H1 (cell line): ENCODE measurements around the gene GARS1. TPM values are rescaled to one million over a fixed set of nuclear protein-coding genes. Genes with fewer than 3 reads are reported as not detected.

Experiments
- CREB1 ChIP-seq: IDR thresholded peaks from 2 replicates; pipeline ENCODE4 v1.6.1; 2012; ENCODE audit warnings: inconsistent platforms
- EZH2 ChIP-seq: fragments of 200-600 bp; sonication (generic); IDR thresholded peaks from 2 replicates; pipeline ENCODE4 v1.7.1; 2012; ENCODE audit warnings: low read depth, mild to moderate bottlenecking, moderate library complexity, low read length, inconsistent platforms; ENCODE audit not compliant: severe bottlenecking
- SIN3A ChIP-seq, 2 experiments: IDR thresholded peaks in 1 of 2; conservative IDR thresholded peaks in 1 of 2; 2 replicates each; pipeline ENCODE4 v1.6.1; 2011 to 2012; ENCODE audit warnings: low read length in 2 of 2, improper control_type of control experiment in 1 of 2, low read depth in 1 of 2, mild to moderate bottlenecking in 1 of 2
- polyA plus RNA-seq, 7 experiments: library from polyadenylated mRNA; depleted of rRNA in 3 of 7; stranded (reverse) in 5 of 7; unstranded in 2 of 7; fragments of >200 nt in 5 of 7; fragments of 200-250 nt in 2 of 7; gene quantifications; 1 replicate in 5 of 7; 2 replicates in 1 of 7; 4 replicates in 1 of 7; pipeline versions ENCODE4 v1.2.1 to v1.2.3, GENCODE V29; 2011 to 2013; ENCODE audit warnings: missing spikeins in 2 of 7, mixed read lengths in 2 of 7
- total RNA-seq: library from RNA; stranded (reverse); fragmentation: NEBNext Ultra II Directional; extraction: Animal tissue kit (Norgen Biotek cat#: 25700); gene quantifications from 2 replicates; pipeline ENCODE4 v1.2.1, GENCODE V29; 2021

GARS1 gene
- total and polyA plus RNA-seq, 2 of the 8 experiments (the other 6 are each of a cell fraction or from before 2014, with no cell fraction given) = 270 to 476 TPM

DNA sequence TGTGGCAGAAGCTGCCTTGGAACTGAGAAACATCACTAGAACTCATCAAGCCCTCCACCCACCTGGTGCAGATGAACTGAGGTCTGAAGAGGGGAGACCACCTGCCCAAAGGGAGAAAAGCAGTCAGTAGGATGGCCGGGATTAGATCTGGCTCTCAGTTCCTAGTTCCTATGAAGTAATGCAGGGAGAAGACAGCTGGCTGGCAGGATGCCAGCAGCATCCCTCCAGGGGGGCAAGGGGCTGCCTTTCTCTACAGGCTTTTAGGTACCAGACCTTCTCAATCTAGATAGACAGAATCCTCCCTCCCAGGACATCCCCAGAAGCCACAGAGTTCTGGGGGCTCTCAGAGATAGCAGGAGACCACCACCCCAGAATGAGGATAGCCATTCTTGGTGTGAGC lies 79.7 kb downstream of the GARS1 start (continued):
- TF ChIP-seq EZH2 (no peak), SIN3A (conservative IDR thresholded peaks at IDR 0.05 in 1 of 2, IDR thresholded peaks at IDR 0.05 in 1 of 2; ENCODE audit: low read depth in 1 of 2, low read length in 2 of 2) (no peak), CREB1 (no peak)
